IMR-90 (cell line): Measurements from ENCODE around the gene DPPA3. TPM values are rescaled to one million over a fixed set of nuclear protein-coding genes. Genes with fewer than 3 reads are reported as not detected.

Source experiments
- ATAC-seq: fragments of 200-7000 bp; cut with Tn5 transposase; 2 replicates; pipeline ENCODE4 v1.9.1; 2020; ENCODE audit warnings: low read depth, mild to moderate bottlenecking, moderate library complexity
- BruUV-seq: library from RNA; stranded (reverse); fragments of 400-500 nt; replicated peaks from 2 replicates; lab custom pipeline; 2021; lab: Mats Ljungman, UMichigan
- CTCF ChIA-PET: fragments of 300-600 bp; formaldehyde crosslinking; extraction: SDS; loops from one replicate; lab custom pipeline; 2021; ENCODE audit warnings: antibody characterized with exemption; lab: Yijun Ruan, JAX
- POLR2A ChIA-PET: fragments of 300-600 bp; sonication (Branson Sonifier 250); formaldehyde crosslinking; loops from one replicate; lab custom pipeline; 2022; ENCODE audit warnings: antibody characterized with exemption; ENCODE audit not compliant: unreplicated experiment; lab: Charles Lee
- DNase-seq: peaks from one replicate; pipeline ENCODE4 v3.0.0; 2013
- H2AFZ ChIP-seq: replicated peaks from 2 replicates; pipeline ENCODE3; 2013; ENCODE audit warnings: low read length, mild to moderate bottlenecking; ENCODE audit not compliant: poor library complexity
- H2AK5ac ChIP-seq: 2 replicates; pipeline ENCODE4 v1.6.1; 2013; ENCODE audit warnings: low read depth, low read length, inconsistent platforms
- H2AK9ac ChIP-seq: replicated peaks from 2 replicates; pipeline ENCODE3; 2013; ENCODE audit warnings: mild to moderate bottlenecking, low read depth, low read length, moderate library complexity; ENCODE audit not compliant: poor library complexity
- H2BK120ac ChIP-seq: 2 replicates; pipeline ENCODE4 v1.6.1; 2013; ENCODE audit warnings: low read depth, low read length, inconsistent platforms
- H2BK15ac ChIP-seq: 3 replicates; pipeline ENCODE4 v1.6.1; 2013; ENCODE audit warnings: low read depth, low read length, inconsistent platforms
- H2BK20ac ChIP-seq: 2 replicates; pipeline ENCODE4 v1.6.1; 2013; ENCODE audit warnings: low read depth, mild to moderate bottlenecking, inconsistent platforms, low read length, moderate library complexity
- H2BK5ac ChIP-seq: 2 replicates; pipeline ENCODE4 v1.6.1; 2013; ENCODE audit warnings: mild to moderate bottlenecking, low read depth, low read length, inconsistent platforms; ENCODE audit not compliant: poor library complexity, severe bottlenecking
- H3K14ac ChIP-seq: replicated peaks from 2 replicates; pipeline ENCODE4 v1.6.1; 2013; ENCODE audit warnings: low read depth, low read length, inconsistent platforms
- H3K18ac ChIP-seq: 2 replicates; pipeline ENCODE4 v1.6.1; 2013; ENCODE audit warnings: low read depth, low read length, control low read depth
- H3K23ac ChIP-seq: 2 replicates; pipeline ENCODE4 v1.6.1; 2013; ENCODE audit warnings: low read depth, low read length, inconsistent platforms
- H3K27ac ChIP-seq: 2 replicates; pipeline ENCODE4 v1.5.1; 2013; ENCODE audit warnings: mild to moderate bottlenecking, control low read depth, low read length; ENCODE audit not compliant: insufficient read depth
- H3K27me3 ChIP-seq: 2 replicates; pipeline ENCODE4 v1.6.1; 2013; ENCODE audit warnings: low read length; ENCODE audit not compliant: control insufficient read depth, insufficient read depth
- H3K36me3 ChIP-seq: 2 replicates; pipeline ENCODE4 v1.6.1; 2013; ENCODE audit warnings: low read length, mixed read lengths; ENCODE audit not compliant: control insufficient read depth, insufficient read depth
- H3K4ac ChIP-seq: 2 replicates; pipeline ENCODE4 v1.6.1; 2013; ENCODE audit warnings: low read depth, low read length, inconsistent platforms
- H3K4me1 ChIP-seq: 2 replicates; pipeline ENCODE4 v1.6.1; 2013; ENCODE audit warnings: low read length, mixed read lengths; ENCODE audit not compliant: control insufficient read depth, insufficient read depth
- H3K4me2 ChIP-seq: 2 replicates; pipeline ENCODE4 v1.6.1; 2013; ENCODE audit warnings: low read depth, mild to moderate bottlenecking, control low read depth, low read length, moderate library complexity
- H3K4me3 ChIP-seq: 2 replicates; pipeline ENCODE4 v1.5.1; 2013; ENCODE audit warnings: low read depth, mild to moderate bottlenecking, control low read depth, low read length, moderate library complexity; ENCODE audit not compliant: insufficient read depth
- H3K56ac ChIP-seq: 2 replicates; pipeline ENCODE4 v1.6.1; 2013; ENCODE audit warnings: low read length, inconsistent platforms; ENCODE audit not compliant: insufficient read depth; ENCODE audit errors: extremely low read depth
- H3K79me1 ChIP-seq, 2 experiments: 2 replicates each; pipeline ENCODE4 v1.6.1; 2013; ENCODE audit warnings: low read length in 2 of 2, inconsistent platforms in 1 of 2, low read depth in 1 of 2
- H3K9ac ChIP-seq: 2 replicates; pipeline ENCODE4 v1.6.1; 2013; ENCODE audit warnings: low read depth, low read length, control low read depth
- H3K9me1 ChIP-seq: 2 replicates; pipeline ENCODE4 v1.6.1; 2013; ENCODE audit warnings: low read length, inconsistent platforms; ENCODE audit not compliant: insufficient read depth
- H3K9me3 ChIP-seq: 2 replicates; pipeline ENCODE4 v1.6.1; 2013; ENCODE audit warnings: low read length; ENCODE audit not compliant: control insufficient read depth, insufficient read depth
- H4K20me1 ChIP-seq: 2 replicates; pipeline ENCODE4 v1.6.1; 2013; ENCODE audit warnings: low read length, inconsistent platforms; ENCODE audit not compliant: insufficient read depth
- H4K5ac ChIP-seq: 2 replicates; pipeline ENCODE4 v1.6.1; 2013; ENCODE audit warnings: mild to moderate bottlenecking, low read depth, low read length, control low read depth
- H4K8ac ChIP-seq, 2 experiments: 2 replicates each; pipeline ENCODE4 v1.6.1; 2013; ENCODE audit warnings: low read depth in 2 of 2, low read length in 2 of 2, control low read depth in 1 of 2, inconsistent platforms in 1 of 2
- H4K91ac ChIP-seq: 2 replicates; pipeline ENCODE4 v1.6.1; 2013; ENCODE audit warnings: low read depth, low read length, inconsistent platforms; ENCODE audit not compliant: insufficient read depth
- BHLHE40 ChIP-seq: fragments of 150-350 bp; IDR thresholded peaks from 2 replicates; pipeline ENCODE4 v1.6.1; 2016; ENCODE audit warnings: mild to moderate bottlenecking, low read depth, low read length
- CEBPB ChIP-seq: IDR thresholded peaks from 2 replicates; pipeline ENCODE4 v1.6.1; 2012; ENCODE audit warnings: low read depth, low read length, improper control_type of control experiment
- CHD1 ChIP-seq: IDR thresholded peaks from 2 replicates; pipeline ENCODE4 v1.6.1; 2012; ENCODE audit warnings: low read depth, low read length, improper control_type of control experiment
- FOS ChIP-seq: fragments of 150-350 bp; IDR thresholded peaks from 2 replicates; pipeline ENCODE4 v1.6.1; 2016; ENCODE audit warnings: low read depth, low read length
- MAFK ChIP-seq: IDR thresholded peaks from 2 replicates; pipeline ENCODE4 v1.6.1; 2012; ENCODE audit warnings: low read depth, low read length, improper control_type of control experiment
- MAZ ChIP-seq: IDR thresholded peaks from 2 replicates; pipeline ENCODE4 v1.6.1; 2012; ENCODE audit warnings: low read depth, mild to moderate bottlenecking, low read length, improper control_type of control experiment, moderate library complexity, borderline replicate concordance
- MXI1 ChIP-seq: IDR thresholded peaks from 2 replicates; pipeline ENCODE4 v1.6.1; 2012; ENCODE audit warnings: low read depth, mild to moderate bottlenecking, low read length, moderate library complexity, borderline replicate concordance
- NFE2L2 ChIP-seq: fragments of 150-350 bp; IDR thresholded peaks from 2 replicates; pipeline ENCODE4 v1.6.1; 2016; ENCODE audit warnings: low read depth, mild to moderate bottlenecking, low read length
- POLR2A ChIP-seq: IDR thresholded peaks from 2 replicates; pipeline ENCODE4 v1.6.1; 2012; ENCODE audit warnings: mild to moderate bottlenecking, low read depth, low read length
- RAD21 ChIP-seq: IDR thresholded peaks from 2 replicates; pipeline ENCODE4 v1.6.1; 2012; ENCODE audit warnings: low read length, improper control_type of control experiment
- RCOR1 ChIP-seq: IDR thresholded peaks from 2 replicates; pipeline ENCODE4 v1.6.1; 2012; ENCODE audit warnings: mild to moderate bottlenecking, low read length, improper control_type of control experiment; ENCODE audit not compliant: insufficient replicate concordance
- RFX5 ChIP-seq: IDR thresholded peaks from 2 replicates; pipeline ENCODE4 v1.8.0; 2012; ENCODE audit warnings: low read depth, mild to moderate bottlenecking, low read length, moderate library complexity
- SMC3 ChIP-seq: fragments of 150-350 bp; IDR thresholded peaks from 2 replicates; pipeline ENCODE4 v1.6.1; 2016; ENCODE audit warnings: low read depth, mild to moderate bottlenecking, antibody characterized with exemption, low read length, moderate library complexity
- WGBS, 2 experiments: methylation state at CpG; one replicate each; pipeline versions ENCODE4 v1.1.5 to v1.1.7; 2013; ENCODE audit warnings: missing lambda C conversion rate in 2 of 2; ENCODE audit not compliant: insufficient read length in 1 of 2; ENCODE audit errors: extremely low coverage in 2 of 2; 5-methylcytosine and 5-hydroxymethylcytosine counted together
- dilution Hi-C: fragments of 300-500 bp; cut with HindIII; formaldehyde crosslinking; loops from one replicate; pipeline ENCODE4 v1.14.3; 2018; ENCODE audit warnings: low sequenced_read_pairs; ENCODE audit not compliant: unreplicated experiment
- in situ Hi-C: fragments of 300-500 bp; cut with MboI; formaldehyde crosslinking; loops from 3 replicates; pipeline ENCODE4 v1.14.3; 2019; ENCODE audit warnings: low sequenced_read_pairs, inconsistent platforms, mixed read lengths
- intact Hi-C: fragments of 100-400 bp; cut with micrococcal nuclease; formaldehyde crosslinking; loops from 2 replicates; pipeline ENCODE4 v1.10.0; 2022
- polyA plus RNA-seq, 3 experiments: library from polyadenylated mRNA; depleted of rRNA; stranded (reverse); fragments of >200 nt; gene quantifications; 2 replicates each; pipeline ENCODE4 v1.2.3, GENCODE V29; 2012; ENCODE audit warnings: low replicate concordance in 1 of 3
- total RNA-seq: library from RNA; depleted of rRNA; stranded (reverse); fragments of >200 nt; gene quantifications from 2 replicates; pipeline ENCODE4 v1.2.3, GENCODE V29; 2012
- TF ChIP-seq, protein P1 (sequence below): fragments of 150-350 bp; IDR thresholded peaks from 2 replicates; pipeline ENCODE4 v1.6.1; 2017; ENCODE audit warnings: mild to moderate bottlenecking, antibody characterized with exemption, low read length, low read depth
- TF ChIP-seq, protein P2 (sequence below): conservative IDR thresholded peaks from 2 replicates; pipeline ENCODE4 v1.5.1; 2012; ENCODE audit warnings: mild to moderate bottlenecking, low read depth, low read length, improper control_type of control experiment
- TF ChIP-seq, protein P3 (sequence below): fragments of 150-350 bp; IDR thresholded peaks from 2 replicates; pipeline ENCODE4 v1.6.1; 2016; ENCODE audit warnings: low read depth, mild to moderate bottlenecking, low read length, moderate library complexity, borderline replicate concordance

Gene DPPA3
- total and polyA plus RNA-seq, 2 of the 4 experiments (the other 2 are of a cell fraction), result not detected

DNA sequence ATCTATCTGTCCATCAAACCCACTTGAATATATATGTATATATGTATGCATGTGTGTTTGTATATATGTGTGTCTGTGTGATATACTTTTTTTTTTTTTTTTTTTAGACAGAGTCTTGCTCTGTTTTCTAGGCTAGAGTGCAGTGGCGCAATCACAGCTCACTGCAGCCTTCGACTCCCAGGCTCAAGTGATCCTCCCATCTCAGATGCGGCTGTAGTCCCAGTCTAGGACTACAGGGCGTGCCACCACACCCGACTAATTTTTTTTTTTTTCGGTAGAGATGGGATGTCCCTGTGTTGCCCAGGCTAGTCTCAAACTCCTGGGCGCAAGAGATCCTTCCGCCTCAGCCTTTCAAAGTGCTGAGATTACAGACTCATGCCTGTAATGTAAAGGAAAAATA is 32.5 kb upstream of the DPPA3 start:
- no peak overlapping the region for H2AFZ ChIP-seq
- no peak overlapping the region for H3K18ac ChIP-seq
- no peak overlapping the region for H3K4ac ChIP-seq
- no peaks in the 10 kb centered on the region for H3K4me1 ChIP-seq
- no peak overlapping the region for H3K27ac ChIP-seq
- no peaks in the 10 kb centered on the region for H3K27me3 ChIP-seq
- DNase-seq, result no peak
- dilution Hi-C loops (no loop called here), in situ Hi-C loops (no loop called here), intact Hi-C loops (no loop called here)
- H4K8ac ChIP-seq, result no peak overlapping the region
- no peak overlapping the region for H2BK20ac ChIP-seq
- H4K91ac ChIP-seq, result no peak overlapping the region
- POLR2A ChIA-PET, result no interaction called here
- ATAC-seq, result no peak
- no peaks in the 10 kb centered on the region for H3K79me1 ChIP-seq
- H2AK9ac ChIP-seq, result no peak overlapping the region
- H3K56ac ChIP-seq, result no peak overlapping the region
- H3K9ac ChIP-seq, result no peak overlapping the region
- TF ChIP-seq RCOR1 (no peak), SMC3 (no peak), RFX5 (no peak), CHD1 (no peak), FOS (no peak), BHLHE40 (no peak), NFE2L2 (no peak), MAZ (no peak), MXI1 (no peak), MAFK (no peak), POLR2A (no peak), CEBPB (no peak), RAD21 (no peak)
- TF ChIP-seq, protein P1, sequence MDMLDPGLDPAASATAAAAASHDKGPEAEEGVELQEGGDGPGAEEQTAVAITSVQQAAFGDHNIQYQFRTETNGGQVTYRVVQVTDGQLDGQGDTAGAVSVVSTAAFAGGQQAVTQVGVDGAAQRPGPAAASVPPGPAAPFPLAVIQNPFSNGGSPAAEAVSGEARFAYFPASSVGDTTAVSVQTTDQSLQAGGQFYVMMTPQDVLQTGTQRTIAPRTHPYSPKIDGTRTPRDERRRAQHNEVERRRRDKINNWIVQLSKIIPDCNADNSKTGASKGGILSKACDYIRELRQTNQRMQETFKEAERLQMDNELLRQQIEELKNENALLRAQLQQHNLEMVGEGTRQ, result no peak
- TF ChIP-seq, protein P2, sequence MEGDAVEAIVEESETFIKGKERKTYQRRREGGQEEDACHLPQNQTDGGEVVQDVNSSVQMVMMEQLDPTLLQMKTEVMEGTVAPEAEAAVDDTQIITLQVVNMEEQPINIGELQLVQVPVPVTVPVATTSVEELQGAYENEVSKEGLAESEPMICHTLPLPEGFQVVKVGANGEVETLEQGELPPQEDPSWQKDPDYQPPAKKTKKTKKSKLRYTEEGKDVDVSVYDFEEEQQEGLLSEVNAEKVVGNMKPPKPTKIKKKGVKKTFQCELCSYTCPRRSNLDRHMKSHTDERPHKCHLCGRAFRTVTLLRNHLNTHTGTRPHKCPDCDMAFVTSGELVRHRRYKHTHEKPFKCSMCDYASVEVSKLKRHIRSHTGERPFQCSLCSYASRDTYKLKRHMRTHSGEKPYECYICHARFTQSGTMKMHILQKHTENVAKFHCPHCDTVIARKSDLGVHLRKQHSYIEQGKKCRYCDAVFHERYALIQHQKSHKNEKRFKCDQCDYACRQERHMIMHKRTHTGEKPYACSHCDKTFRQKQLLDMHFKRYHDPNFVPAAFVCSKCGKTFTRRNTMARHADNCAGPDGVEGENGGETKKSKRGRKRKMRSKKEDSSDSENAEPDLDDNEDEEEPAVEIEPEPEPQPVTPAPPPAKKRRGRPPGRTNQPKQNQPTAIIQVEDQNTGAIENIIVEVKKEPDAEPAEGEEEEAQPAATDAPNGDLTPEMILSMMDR, result no peak
- TF ChIP-seq, protein P3, sequence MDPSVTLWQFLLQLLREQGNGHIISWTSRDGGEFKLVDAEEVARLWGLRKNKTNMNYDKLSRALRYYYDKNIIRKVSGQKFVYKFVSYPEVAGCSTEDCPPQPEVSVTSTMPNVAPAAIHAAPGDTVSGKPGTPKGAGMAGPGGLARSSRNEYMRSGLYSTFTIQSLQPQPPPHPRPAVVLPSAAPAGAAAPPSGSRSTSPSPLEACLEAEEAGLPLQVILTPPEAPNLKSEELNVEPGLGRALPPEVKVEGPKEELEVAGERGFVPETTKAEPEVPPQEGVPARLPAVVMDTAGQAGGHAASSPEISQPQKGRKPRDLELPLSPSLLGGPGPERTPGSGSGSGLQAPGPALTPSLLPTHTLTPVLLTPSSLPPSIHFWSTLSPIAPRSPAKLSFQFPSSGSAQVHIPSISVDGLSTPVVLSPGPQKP, result no peak
- H4K5ac ChIP-seq, result no peak overlapping the region
- no peak overlapping the region for H3K4me2 ChIP-seq
- no peak overlapping the region for H2AK5ac ChIP-seq
- no peak overlapping the region for H2BK5ac ChIP-seq
- no peak overlapping the region for H2BK15ac ChIP-seq
- H3K9me1 ChIP-seq, result no peaks in the 10 kb centered on the region
- WGBS, 2 experiments, result 100% methylated on average over 1 of the region's 8 CpGs; no CpG with 5 or more reads in 1 of the 2 experiments
- CTCF ChIA-PET, result interaction anchor here (0.6 kb wide), 1 partner anchor 620 kb away, joined by 5 read pairs; no protein-coding TSS in a partner anchor
- H3K4me3 ChIP-seq, result no peak overlapping the region
- H2BK120ac ChIP-seq, result no peak overlapping the region
- H3K9me3 ChIP-seq, result no peaks in the 10 kb centered on the region; the same call in 1 of the 2 replicates
- no peaks in the 10 kb centered on the region for H4K20me1 ChIP-seq
- BruUV-seq, result no TSS peak
- H3K23ac ChIP-seq, result no peak overlapping the region
- H3K14ac ChIP-seq, result no peak overlapping the region
- H3K36me3 ChIP-seq, result no peaks in the 10 kb centered on the region
